SHP77 (cell line): ENCODE measurements around the gene OCIAD2.
"Not testable (repeated sequence)": the region's sequence is repeated elsewhere in the genome, so short reads cannot be mapped to it uniquely, and the experiment has no call there.

ENCODE experiments used
- DNase-seq, 2 experiments: peaks; one replicate each; lab custom pipeline; 2025; lab: John Stamatoyannopoulos, UW

OCIAD2 gene

GRCh38 chr4:48907706-48908477 is 1.3 kb upstream of the OCIAD2 start:
- DNase-seq, result no peak

- DNase-seq, result no peak
These were observed 1.1 kb downstream of the OCIAD2 start for GRCh38 chr4:48905363-48906015.

DNA sequence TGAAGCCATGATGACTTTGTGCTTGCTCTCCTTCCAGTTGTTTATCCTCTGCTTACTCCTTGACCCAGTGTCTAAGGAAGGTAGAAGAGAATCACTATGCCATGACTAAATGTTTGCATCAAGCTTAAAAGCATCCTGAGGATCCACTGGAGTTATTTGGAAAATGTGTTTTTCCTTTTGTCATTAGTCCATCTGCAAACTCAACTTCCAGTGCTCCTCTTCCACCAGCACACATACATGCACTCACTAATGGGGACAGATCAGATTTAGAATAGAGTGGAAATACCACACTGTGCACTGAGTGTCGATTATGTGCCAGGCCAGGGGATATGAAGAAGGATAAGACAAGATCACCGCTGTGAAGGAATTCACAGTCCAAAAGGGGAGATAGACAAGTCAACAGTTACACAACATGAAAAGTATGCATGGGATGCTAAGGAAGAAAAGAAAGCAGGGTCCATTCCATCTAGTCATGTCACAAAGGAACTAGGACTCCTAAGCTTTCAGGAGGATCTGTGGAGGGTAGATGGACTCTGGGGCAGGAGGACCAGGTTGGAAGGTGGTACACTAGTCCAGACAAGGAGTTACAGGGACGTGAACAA is 1.9 kb downstream of the OCIAD2 start:
- no peak for DNase-seq

DNA sequence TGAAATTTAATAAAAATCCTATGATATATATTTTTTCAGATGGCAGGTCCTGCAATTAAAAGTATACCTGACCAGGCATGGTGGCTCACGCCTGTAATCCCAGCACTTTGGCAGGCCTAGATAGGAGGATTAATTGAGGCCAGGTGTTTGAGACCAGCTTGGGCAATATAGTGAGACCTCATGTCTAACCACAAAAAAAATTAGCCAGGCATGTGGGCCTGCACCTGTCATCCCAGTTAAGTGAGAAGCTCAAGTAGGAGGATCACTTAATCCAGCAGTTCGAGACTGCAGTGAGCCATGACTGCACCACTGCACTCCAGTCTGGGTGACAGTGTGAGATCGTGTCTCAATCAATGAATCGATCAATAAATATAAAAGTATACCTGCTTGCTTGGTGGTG is 2.5 kb downstream of the OCIAD2 start:
- no peak for DNase-seq

- no peak for DNase-seq
These were observed 4.3 kb downstream of the OCIAD2 start for GRCh38 chr4:48902266-48902665.

DNA sequence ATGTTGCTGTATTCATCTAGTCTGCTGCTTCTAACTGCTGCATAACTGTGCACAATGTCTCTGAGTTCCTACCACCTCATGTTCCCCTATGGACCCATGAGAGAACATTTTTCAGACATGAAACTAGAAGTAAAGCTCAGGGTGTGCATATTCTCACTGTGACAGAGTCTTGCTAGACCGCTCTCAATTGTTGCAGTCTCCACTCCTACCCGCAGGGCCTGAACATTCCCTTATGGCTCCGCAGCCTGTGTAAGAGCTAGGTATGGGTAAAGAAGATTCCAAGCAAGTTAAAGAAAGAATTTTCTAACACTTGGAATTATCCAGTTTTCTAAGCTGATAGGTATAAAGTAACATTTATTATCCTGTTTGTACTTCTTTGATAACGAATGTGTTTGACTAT is 5.4 kb downstream of the OCIAD2 start:
- DNase-seq, result no peak

- no peak for DNase-seq
These were observed 6.6 kb downstream of the OCIAD2 start for GRCh38 chr4:48899950-48900349.

GRCh38 chr4:48899432-48899749 is 7.2 kb downstream of the OCIAD2 start:
- DNase-seq, result no peak

DNA sequence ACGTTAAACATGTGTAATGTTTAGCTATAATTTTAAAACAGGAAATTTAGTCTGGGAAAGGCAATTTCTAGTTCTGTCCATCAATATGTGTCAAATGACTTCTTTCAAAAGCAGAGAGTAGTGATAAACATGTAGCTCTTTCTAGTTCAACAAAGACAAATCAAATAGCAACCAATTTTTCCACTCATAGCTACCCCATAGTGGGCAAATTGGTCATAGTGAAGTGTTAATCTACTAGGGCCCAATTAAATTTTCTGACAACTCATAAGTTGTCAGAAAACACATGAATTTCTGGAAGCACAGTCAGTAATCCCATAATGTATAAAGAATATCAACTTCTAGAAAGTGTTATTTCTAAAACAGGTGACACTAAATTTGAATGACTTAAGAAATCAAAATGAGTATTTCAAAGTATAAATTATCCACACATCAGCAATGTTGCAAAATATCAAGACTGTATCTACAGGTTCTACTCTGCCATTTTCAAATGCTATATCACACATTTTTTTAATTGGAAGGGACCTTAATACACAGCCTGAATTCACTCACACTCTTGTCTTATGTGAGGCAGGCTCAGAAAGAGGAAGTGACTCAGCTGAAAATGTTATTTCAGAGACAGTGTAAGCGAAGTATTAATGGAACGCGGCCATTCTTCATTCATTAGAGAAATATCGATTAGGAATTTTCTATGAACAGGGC is 7.7 kb downstream of the OCIAD2 start:
- DNase-seq, result no peak

DNA sequence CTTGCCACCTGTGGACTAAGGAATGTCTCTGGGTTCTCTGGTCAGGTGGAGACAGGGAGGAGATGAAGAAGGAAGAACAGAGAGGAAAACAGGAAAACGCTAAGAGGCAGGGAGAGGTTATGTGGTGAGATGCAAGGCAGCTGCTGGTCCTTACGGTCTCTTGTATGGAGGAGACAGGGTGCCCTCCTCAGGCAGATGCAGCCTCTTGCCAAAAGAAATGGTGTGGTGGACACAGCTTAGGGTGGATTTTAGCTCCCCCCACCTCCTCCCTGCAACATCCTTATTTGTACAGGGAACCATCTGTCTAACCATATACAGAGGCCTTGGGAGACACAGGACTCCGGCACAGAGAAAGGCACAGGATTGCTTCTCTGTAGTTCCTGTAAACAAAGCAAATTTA is 9.7 kb downstream of the OCIAD2 start:
- no peak for DNase-seq

GRCh38 chr4:48891028-48891619 is 15.4 kb downstream of the OCIAD2 start:
- DNase-seq, result no peak

- DNase-seq, result not testable (repeated sequence)
These were observed 16.8 kb downstream of the OCIAD2 start for GRCh38 chr4:48889750-48890149.

- not testable (repeated sequence) for DNase-seq
These were observed 24.9 kb downstream of the OCIAD2 start for GRCh38 chr4:48881646-48882045.

DNA sequence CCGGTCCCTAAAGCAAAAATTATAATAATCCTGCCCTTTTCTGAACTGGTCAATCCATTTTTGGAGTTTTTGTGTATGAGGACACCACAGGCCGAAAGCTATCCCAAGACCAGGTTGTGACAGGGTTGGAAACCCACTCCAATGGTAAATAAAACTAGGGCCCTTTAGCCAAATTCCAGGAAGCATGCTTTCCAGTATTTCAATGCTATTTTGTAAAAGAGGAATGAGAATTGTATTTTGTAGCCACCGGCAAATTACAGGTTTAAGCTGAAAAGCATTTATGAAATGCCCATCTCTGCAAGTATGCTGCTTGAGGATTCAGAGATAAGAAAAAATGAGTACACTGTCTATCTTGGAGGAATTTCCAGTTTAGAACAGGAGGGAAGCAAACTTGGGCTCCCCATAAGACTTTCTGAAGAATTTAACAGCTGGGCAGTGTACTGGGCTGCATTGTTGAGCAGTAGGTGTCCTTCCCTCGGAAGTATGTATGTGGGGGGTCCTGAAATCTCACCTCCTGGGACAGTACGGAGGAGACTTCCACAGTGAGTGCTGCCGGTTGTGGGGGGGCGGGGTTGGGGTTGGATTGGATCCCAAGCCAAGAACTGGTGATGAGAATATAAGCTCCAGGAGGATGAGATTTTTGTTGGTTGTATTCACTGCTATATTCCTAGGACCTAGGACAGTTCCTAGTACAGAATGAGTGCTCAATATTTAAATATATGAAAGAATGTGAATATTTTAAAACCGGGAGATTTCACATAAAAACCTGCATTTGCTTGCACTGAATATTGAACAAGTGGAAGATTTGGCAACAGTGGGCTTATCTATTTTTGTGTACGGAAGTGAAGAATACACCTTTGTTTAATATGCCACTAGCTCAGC is 26.8 kb downstream of the OCIAD2 start:
- no peak for DNase-seq

DNA sequence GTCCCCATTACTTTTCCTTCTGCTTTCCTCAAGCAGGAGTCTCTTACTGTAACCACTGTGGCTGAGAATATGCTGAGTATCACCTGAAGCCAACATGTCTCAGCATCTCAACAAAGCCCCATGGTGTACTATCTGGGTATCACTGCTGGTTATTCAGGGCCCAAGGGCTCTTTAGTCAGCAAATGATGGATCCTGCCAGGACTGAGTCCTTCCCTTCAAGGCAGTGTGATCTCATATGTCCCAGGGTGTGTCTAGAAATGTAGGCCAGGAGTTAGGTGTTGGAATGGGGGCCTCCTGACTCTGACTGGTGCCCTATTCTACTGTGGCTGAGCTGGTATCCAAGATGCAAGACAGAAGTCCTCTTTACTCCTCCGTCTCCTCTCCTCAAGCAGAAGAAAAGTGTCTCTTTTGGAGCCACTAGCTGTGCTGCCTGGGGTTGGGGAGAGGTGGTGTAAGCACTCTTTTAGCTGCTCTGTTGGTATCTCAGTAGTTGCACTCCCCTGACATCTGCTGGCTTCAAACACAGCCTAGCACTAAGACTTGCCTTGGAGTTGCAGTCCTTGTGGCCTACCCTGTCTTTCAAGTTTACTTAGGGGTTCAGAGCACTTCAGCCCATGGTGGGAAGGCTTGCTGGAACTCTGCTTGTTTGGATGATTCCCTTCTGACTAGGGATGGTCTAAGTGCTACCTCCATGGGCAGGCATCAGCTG is 28.6 kb downstream of the OCIAD2 start:
- no peak for DNase-seq

- DNase-seq, result not testable (repeated sequence)
These were observed 41.9 kb downstream of the OCIAD2 start for GRCh38 chr4:48864696-48865095.

DNA sequence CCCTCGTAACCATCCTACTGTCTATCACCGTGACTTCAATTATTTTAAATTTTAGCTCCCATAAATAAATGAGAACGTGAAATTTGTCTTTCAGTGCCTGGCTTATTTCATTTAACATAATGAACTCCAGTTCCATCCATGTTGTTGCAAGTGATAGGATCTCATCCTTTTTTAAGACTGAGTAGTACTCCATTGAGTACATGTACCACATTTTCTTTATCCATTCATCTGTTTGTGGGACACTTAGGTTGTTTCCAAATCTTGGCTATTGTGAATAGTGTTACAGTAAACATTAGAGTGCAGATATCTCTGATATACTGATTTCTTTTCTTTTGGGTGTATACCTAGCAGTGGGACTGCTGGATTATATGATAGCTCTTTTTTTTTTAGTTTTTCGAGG is 42.8 kb downstream of the OCIAD2 start:
- DNase-seq, result no peak

GRCh38 chr4:48862661-48863060 is 43.9 kb downstream of the OCIAD2 start:
- no peak for DNase-seq

DNA sequence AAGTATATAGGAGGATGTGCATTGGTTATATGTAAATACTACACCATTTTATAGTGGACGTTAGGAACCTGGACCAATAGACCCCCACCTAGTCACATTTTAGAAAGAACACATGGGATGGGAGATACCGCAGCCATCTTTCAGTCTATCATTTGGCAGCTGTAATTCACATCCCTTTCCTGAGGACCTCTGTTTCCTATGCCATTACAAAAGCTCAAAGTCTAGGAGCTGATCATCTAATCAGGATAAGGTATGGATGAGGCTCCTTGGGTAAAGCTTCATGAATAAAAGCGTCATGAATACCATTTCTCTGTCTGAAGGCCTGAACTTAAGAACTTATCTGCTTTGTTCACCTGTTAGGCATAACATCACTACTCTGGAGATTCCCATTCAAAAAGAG is 44.5 kb downstream of the OCIAD2 start:
- no peak for DNase-seq

DNA sequence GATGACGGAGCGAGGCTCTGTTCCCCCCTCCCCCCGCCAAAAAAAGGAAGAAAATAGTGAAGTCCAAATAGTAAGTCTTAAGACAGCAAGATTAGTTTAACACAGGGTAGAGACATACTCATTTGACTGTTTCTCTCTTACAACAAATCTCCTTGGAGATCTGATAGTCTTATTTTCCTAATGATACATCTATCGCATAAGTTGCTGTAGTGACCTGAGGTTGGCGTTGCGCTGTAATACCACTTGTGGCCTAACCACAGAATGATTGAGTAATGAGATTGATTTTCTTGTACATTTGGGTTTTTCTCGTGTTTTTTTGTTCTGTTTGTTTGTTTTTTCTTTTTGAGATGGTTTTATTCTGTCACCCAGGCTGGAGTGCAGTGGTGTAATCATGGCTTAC is 48.4 kb downstream of the OCIAD2 start:
- no peak for DNase-seq

GRCh38 chr4:48854982-48855381 is 51.6 kb downstream of the OCIAD2 start:
- DNase-seq, result no peak
